HepG2 (cell line): ENCODE data around the gene PRSS21. TPM values are rescaled to one million over a fixed set of nuclear protein-coding genes. Genes with fewer than 3 reads are reported as not detected.

Experiments
- ARID2 ChIP-seq: sonication (generic); formaldehyde crosslinking; IDR thresholded peaks from 2 replicates; pipeline ENCODE4 v1.8.1; 2022; ENCODE audit warnings: mild to moderate bottlenecking, missing genetic modification reagents, borderline replicate concordance
- CHD4 ChIP-seq: fragments of 200-600 bp; sonication (generic); IDR thresholded peaks from 2 replicates; pipeline ENCODE4 v1.7.0; 2017; ENCODE audit warnings: mild to moderate bottlenecking, low read length, borderline replicate concordance
- MAFG ChIP-seq: sonication (generic); formaldehyde crosslinking; IDR thresholded peaks from 2 replicates; pipeline ENCODE4 v1.5.1; 2020; ENCODE audit warnings: mild to moderate bottlenecking, missing genetic modification reagents
- MNT ChIP-seq: fragments of 450-650 bp; IDR thresholded peaks from 2 replicates; pipeline ENCODE4 v1.6.1; 2016
- NFAT5 ChIP-seq: sonication (generic); formaldehyde crosslinking; IDR thresholded peaks from 2 replicates; pipeline ENCODE4 v1.4.0; 2020; ENCODE audit warnings: missing genetic modification reagents
- SMC3 ChIP-seq: IDR thresholded peaks from 2 replicates; pipeline ENCODE4 v1.6.1; 2011; ENCODE audit warnings: low read length, improper control_type of control experiment
- SMYD3 ChIP-seq: sonication (generic); formaldehyde crosslinking; IDR thresholded peaks from 2 replicates; pipeline ENCODE4 v1.8.1; 2023; ENCODE audit warnings: mild to moderate bottlenecking, missing genetic modification reagents
- STAT6 ChIP-seq: sonication (generic); formaldehyde crosslinking; IDR thresholded peaks from 2 replicates; pipeline ENCODE4 v1.4.0; 2020; ENCODE audit warnings: missing genetic modification reagents, mild to moderate bottlenecking, borderline replicate concordance
- SYNCRIP ChIP-seq: fragments of 200-400 bp; formaldehyde crosslinking; IDR thresholded peaks from 2 replicates; pipeline ENCODE4 v1.6.1; 2018; ENCODE audit warnings: mild to moderate bottlenecking, low read depth, low read length; ENCODE audit not compliant: insufficient read depth
- TAF15 ChIP-seq: fragments of 200-400 bp; formaldehyde crosslinking; IDR thresholded peaks from one replicate; pipeline ENCODE4 v1.6.1; 2018; ENCODE audit warnings: mild to moderate bottlenecking, low read depth, low read length; ENCODE audit not compliant: poor library complexity, severe bottlenecking
- TOPORS ChIP-seq: sonication (generic); formaldehyde crosslinking; IDR thresholded peaks from 2 replicates; pipeline ENCODE4 v1.8.0; 2023; ENCODE audit warnings: mild to moderate bottlenecking, missing genetic modification reagents
- ZBTB4 ChIP-seq: sonication (generic); formaldehyde crosslinking; IDR thresholded peaks from 2 replicates; pipeline ENCODE4 v1.4.0; 2020; ENCODE audit warnings: missing genetic modification reagents, mild to moderate bottlenecking, borderline replicate concordance
- ZNF333 ChIP-seq: sonication (generic); formaldehyde crosslinking; IDR thresholded peaks from 2 replicates; pipeline ENCODE4 v1.4.0; 2020; ENCODE audit warnings: mild to moderate bottlenecking, missing genetic modification reagents, borderline replicate concordance
- ZNF598 ChIP-seq: sonication (generic); formaldehyde crosslinking; IDR thresholded peaks from 2 replicates; pipeline ENCODE4 v1.5.1; 2020; ENCODE audit warnings: mild to moderate bottlenecking, missing genetic modification reagents, borderline replicate concordance
- polyA plus RNA-seq, 8 experiments: library from polyadenylated mRNA; depleted of rRNA in 3 of 8; stranded (reverse) in 7 of 8; unstranded in 1 of 8; fragments of >200 nt; fragmentation: Illumina TruSeq in 4 of 8; extraction: Trizol in 4 of 8; gene quantifications; 2 replicates each; pipeline versions ENCODE4 v1.2.1 to v1.2.3, GENCODE V29; 2011 to 2016; ENCODE audit warnings: low read depth in 4 of 8, missing spikeins in 1 of 8, mixed read lengths in 1 of 8; ENCODE audit not compliant: insufficient read depth in 1 of 8
- total RNA-seq, 5 experiments: library from RNA; depleted of rRNA; stranded (reverse); fragments of >200 nt; fragmentation: Illumina TruSeq; extraction: Trizol; gene quantifications; 2 replicates each; pipeline ENCODE4 v1.2.3, GENCODE V29; 2016; ENCODE audit warnings: low read depth in 1 of 5

Gene PRSS21
- total and polyA plus RNA-seq, 2 of the 13 experiments (the other 11 are each of a cell fraction or from before 2014, with no cell fraction given), result not detected

- TF ChIP-seq NFAT5 (CRISPR knock-in tag) (no peak; the same call in 1 of the 2 replicates), SYNCRIP (no peak), ZBTB4 (CRISPR knock-in tag) (peak; percentile 30), TAF15 (peak; percentile 26), ARID2 (no peak), CHD4 (no peak), SMC3 (no peak), ZNF333 (CRISPR knock-in tag) (no peak), MNT (no peak), STAT6 (CRISPR knock-in tag) (no peak), SMYD3 (CRISPR knock-in tag) (no peak), TOPORS (CRISPR knock-in tag) (no peak; the same call in none of the 2 replicates), ZNF598 (no peak), MAFG (no peak)
These were observed 39.7 kb upstream of the PRSS21 start, which contains the start of gene ELOB (continued) for GRCh38 chr16:2777231-2777902.
